H1 (cell line): ENCODE data around the gene GALNTL6. TPM values are rescaled to one million over a fixed set of nuclear protein-coding genes. Genes with fewer than 3 reads are reported as not detected.

Source experiments
- CTCF ChIA-PET: fragments of 300-600 bp; sonication (Branson Sonifier 250); formaldehyde crosslinking; loops from one replicate; lab custom pipeline; 2021; ENCODE audit not compliant: partially characterized antibody; lab: Charles Lee
- POLR2A ChIA-PET: fragments of 300-600 bp; sonication (Branson Sonifier 250); formaldehyde crosslinking; loops from one replicate; lab custom pipeline; 2021; ENCODE audit warnings: inconsistent platforms; ENCODE audit not compliant: partially characterized antibody; lab: Charles Lee
- DNase-seq, 2 experiments: peaks; one replicate each; pipeline versions ENCODE4 v3.0.0 to v3.0.0-alpha.2; 2010 to 2022; ENCODE audit warnings: low spot score in 2 of 2, low read depth in 1 of 2, mixed read lengths in 1 of 2
- FAIRE-seq: peaks from 2 replicates; lab custom pipeline; 2011; peaks lifted over from hg19 to GRCh38; lab: Jason Lieb, UNC
- H2AFZ ChIP-seq: 2 replicates; pipeline ENCODE4 v1.8.1; 2012; ENCODE audit warnings: low read length, inconsistent platforms
- H2AK5ac ChIP-seq: 2 replicates; pipeline ENCODE4 v1.6.1; 2013; ENCODE audit warnings: low read depth, low read length
- H2BK120ac ChIP-seq: replicated peaks from 2 replicates; pipeline ENCODE3; 2013; ENCODE audit warnings: low read depth, low read length, inconsistent platforms
- H2BK12ac ChIP-seq: 2 replicates; pipeline ENCODE4 v1.6.1; 2013; ENCODE audit warnings: low read depth, low read length
- H2BK15ac ChIP-seq: 2 replicates; pipeline ENCODE4 v1.6.1; 2013; ENCODE audit warnings: low read length
- H2BK20ac ChIP-seq: 2 replicates; pipeline ENCODE4 v1.6.1; 2013; ENCODE audit warnings: low read length
- H2BK5ac ChIP-seq: 2 replicates; pipeline ENCODE4 v1.6.1; 2013; ENCODE audit warnings: low read depth, low read length
- H3K14ac ChIP-seq: 2 replicates; pipeline ENCODE4 v1.6.1; 2013; ENCODE audit warnings: inconsistent platforms; ENCODE audit not compliant: insufficient read length
- H3K18ac ChIP-seq: 2 replicates; pipeline ENCODE4 v1.6.1; 2013; ENCODE audit warnings: low read length; ENCODE audit errors: extremely low read depth
- H3K23ac ChIP-seq: 2 replicates; pipeline ENCODE4 v1.6.1; 2013; ENCODE audit warnings: inconsistent platforms; ENCODE audit not compliant: insufficient read length
- H3K23me2 ChIP-seq: 2 replicates; pipeline ENCODE4 v1.6.1; 2013; ENCODE audit warnings: low read depth, low read length
- H3K27ac ChIP-seq: 2 replicates; pipeline ENCODE4 v1.6.1; 2011; ENCODE audit warnings: low read depth, low read length, inconsistent platforms
- H3K27me3 ChIP-seq, 4 experiments: replicated peaks in 1 of 4; 1 replicate in 1 of 4; 2 replicates in 3 of 4; pipeline versions ENCODE4 v1.6.1 to v1.8.1; 2011 to 2013; ENCODE audit warnings: low read length in 3 of 4, mild to moderate bottlenecking in 3 of 4, inconsistent platforms in 2 of 4, mixed read lengths in 2 of 4, moderate library complexity in 1 of 4; ENCODE audit not compliant: control insufficient read depth in 3 of 4, insufficient read depth in 3 of 4; ENCODE audit errors: extremely low read depth in 1 of 4
- H3K36me3 ChIP-seq, 4 experiments: 2 replicates each; pipeline versions ENCODE4 v1.6.1 to v1.8.1; 2011 to 2013; ENCODE audit warnings: mild to moderate bottlenecking in 4 of 4, low read length in 3 of 4, moderate library complexity in 2 of 4, control low read depth in 1 of 4, inconsistent platforms in 1 of 4; ENCODE audit not compliant: insufficient read depth in 4 of 4, control insufficient read depth in 2 of 4
- H3K4ac ChIP-seq: replicated peaks from 2 replicates; pipeline ENCODE3; 2013; ENCODE audit warnings: low read length, low read depth, mixed read lengths, inconsistent platforms; ENCODE audit not compliant: insufficient read length
- H3K4me1 ChIP-seq, 4 experiments: replicated peaks in 1 of 4; 1 replicate in 1 of 4; 2 replicates in 3 of 4; pipeline versions ENCODE4 v1.6.1 to v1.8.1; 2011 to 2013; ENCODE audit warnings: low read length in 3 of 4, inconsistent platforms in 2 of 4, mixed read lengths in 1 of 4; ENCODE audit not compliant: insufficient read depth in 4 of 4, control insufficient read depth in 3 of 4
- H3K4me2 ChIP-seq, 2 experiments: 2 replicates each; pipeline versions ENCODE4 v1.6.1 to v1.8.1; 2011 to 2013; ENCODE audit warnings: low read depth in 2 of 2, low read length in 2 of 2, control low read depth in 1 of 2, inconsistent platforms in 1 of 2, mild to moderate bottlenecking in 1 of 2; ENCODE audit not compliant: insufficient read depth in 1 of 2
- H3K4me3 ChIP-seq, 4 experiments: fragments of 200-600, 300-600 bp in 1 of 4; sonication (generic), shearing (Covaris generic), sonication (Bioruptor Twin) in 1 of 4; 2 replicates each; pipeline versions ENCODE4 v1.5.1 to v1.8.1; 2011 to 2016; ENCODE audit warnings: low read length in 4 of 4, low read depth in 3 of 4, control low read depth in 2 of 4, inconsistent platforms in 2 of 4, mild to moderate bottlenecking in 2 of 4, mixed read lengths in 1 of 4, moderate library complexity in 1 of 4; ENCODE audit not compliant: insufficient read depth in 2 of 4; ENCODE audit errors: extremely low read depth in 1 of 4
- H3K56ac ChIP-seq: replicated peaks from 2 replicates; pipeline ENCODE3; 2013; ENCODE audit warnings: low read depth, mild to moderate bottlenecking, mixed read lengths, low read length, inconsistent platforms; ENCODE audit not compliant: insufficient read length
- H3K79me1 ChIP-seq: 2 replicates; pipeline ENCODE4 v1.6.1; 2013; ENCODE audit warnings: low read depth, low read length, control low read depth
- H3K79me2 ChIP-seq, 2 experiments: 2 replicates each; pipeline versions ENCODE4 v1.6.1 to v1.8.1; 2012 to 2013; ENCODE audit warnings: low read length in 2 of 2, mild to moderate bottlenecking in 2 of 2, inconsistent platforms in 1 of 2; ENCODE audit not compliant: insufficient read depth in 2 of 2, control insufficient read depth in 1 of 2
- H3K9ac ChIP-seq, 4 experiments: replicated peaks in 1 of 4; 1 replicate in 1 of 4; 2 replicates in 3 of 4; pipeline versions ENCODE4 v1.6.1 to v1.8.1; 2011 to 2013; ENCODE audit warnings: low read depth in 3 of 4, low read length in 3 of 4, control low read depth in 2 of 4, mild to moderate bottlenecking in 2 of 4, moderate library complexity in 2 of 4, inconsistent platforms in 1 of 4; ENCODE audit errors: extremely low read depth in 1 of 4
- H3K9me3 ChIP-seq, 2 experiments: 2 replicates each; pipeline versions ENCODE4 v1.6.1 to v1.8.1; 2012 to 2013; ENCODE audit warnings: mild to moderate bottlenecking in 2 of 2, moderate library complexity in 2 of 2, control low read depth in 1 of 2, inconsistent platforms in 1 of 2, low read depth in 1 of 2, low read length in 1 of 2, mixed read lengths in 1 of 2; ENCODE audit not compliant: insufficient read depth in 2 of 2
- H4K20me1 ChIP-seq, 2 experiments: replicated peaks in 1 of 2; 2 replicates each; pipeline versions ENCODE3 to v1.8.1; 2011 to 2013; ENCODE audit warnings: inconsistent platforms in 2 of 2, low read length in 2 of 2, mild to moderate bottlenecking in 1 of 2; ENCODE audit not compliant: insufficient read depth in 2 of 2, control insufficient read depth in 1 of 2
- H4K5ac ChIP-seq: 2 replicates; pipeline ENCODE4 v1.6.1; 2013; ENCODE audit warnings: low read length, low read depth, mixed read lengths, inconsistent platforms; ENCODE audit not compliant: insufficient read length
- H4K8ac ChIP-seq: 2 replicates; pipeline ENCODE4 v1.8.0; 2013; ENCODE audit warnings: mild to moderate bottlenecking, moderate library complexity, low read length, inconsistent platforms; ENCODE audit not compliant: insufficient read depth; ENCODE audit errors: extremely low read depth
- H4K91ac ChIP-seq: replicated peaks from 2 replicates; pipeline ENCODE3; 2013; ENCODE audit warnings: low read length, mixed read lengths, inconsistent platforms; ENCODE audit not compliant: insufficient read length
- BACH1 ChIP-seq: IDR thresholded peaks from 2 replicates; pipeline ENCODE4 v1.6.1; 2012; ENCODE audit warnings: low read length, improper control_type of control experiment
- BRCA1 ChIP-seq: IDR thresholded peaks from 2 replicates; pipeline ENCODE4 v1.6.1; 2012; ENCODE audit warnings: low read depth, low read length, improper control_type of control experiment
- EP300 ChIP-seq, 2 experiments: IDR thresholded peaks; 1 replicate in 1 of 2; 2 replicates in 1 of 2; pipeline ENCODE4 v1.6.1; 2011 to 2012; ENCODE audit warnings: low read depth in 2 of 2, low read length in 2 of 2, mild to moderate bottlenecking in 2 of 2, borderline replicate concordance in 1 of 2, inconsistent platforms in 1 of 2, moderate library complexity in 1 of 2
- FOSL1 ChIP-seq: IDR thresholded peaks from 2 replicates; pipeline ENCODE4 v1.6.1; 2011; ENCODE audit warnings: mild to moderate bottlenecking, low read depth, low read length, moderate library complexity; ENCODE audit not compliant: insufficient read depth
- HDAC6 ChIP-seq: IDR thresholded peaks from one replicate; pipeline ENCODE4 v1.7.1; 2012; ENCODE audit warnings: low read depth, mild to moderate bottlenecking, inconsistent platforms, low read length, moderate library complexity
- MAFK ChIP-seq: IDR thresholded peaks from 2 replicates; pipeline ENCODE4 v1.6.1; 2012; ENCODE audit warnings: low read depth, mild to moderate bottlenecking, improper control_type of control experiment, low read length
- NANOG ChIP-seq: IDR thresholded peaks from 2 replicates; pipeline ENCODE4 v1.6.1; 2011; ENCODE audit warnings: low read length, low read depth, mild to moderate bottlenecking, inconsistent platforms; ENCODE audit not compliant: insufficient read depth, poor library complexity, severe bottlenecking
- RXRA ChIP-seq: IDR thresholded peaks from 2 replicates; pipeline ENCODE4 v1.6.1; 2011; ENCODE audit warnings: low read depth, mild to moderate bottlenecking, low read length, moderate library complexity; ENCODE audit not compliant: insufficient read depth
- SAP30 ChIP-seq: fragments of 300-600 bp; sonication (generic); IDR thresholded peaks from 2 replicates; pipeline ENCODE4 v1.7.1; 2012; ENCODE audit warnings: low read length, moderate library complexity, mild to moderate bottlenecking, inconsistent platforms; ENCODE audit not compliant: insufficient read depth, insufficient replicate concordance
- SP2 ChIP-seq: IDR thresholded peaks from 2 replicates; pipeline ENCODE4 v1.6.1; 2012; ENCODE audit warnings: mild to moderate bottlenecking, low read length, inconsistent platforms
- TAF7 ChIP-seq: optimal IDR thresholded peaks from 2 replicates; pipeline ENCODE3; 2011; ENCODE audit warnings: low read depth, mild to moderate bottlenecking, inconsistent platforms, low read length, moderate library complexity, borderline replicate concordance
- YY1 ChIP-seq: IDR thresholded peaks from 2 replicates; pipeline ENCODE4 v1.6.1; 2011; ENCODE audit warnings: low read depth, mild to moderate bottlenecking, low read length
- WGBS, 2 experiments: shearing (Covaris generic) in 1 of 2; methylation state at CpG; one replicate each; pipeline versions ENCODE4 v1.1.6 to v1.1.7; 2013 to 2015; ENCODE audit warnings: low lambda C conversion rate in 2 of 2, mixed read lengths in 2 of 2, inconsistent platforms in 1 of 2, low coverage in 1 of 2, missing lambda C conversion rate in 1 of 2; ENCODE audit not compliant: insufficient replicate concordance in 2 of 2, insufficient coverage in 1 of 2, insufficient read length in 1 of 2; ENCODE audit errors: extremely low coverage in 1 of 2, missing lambda C conversion rate in 1 of 2; 5-methylcytosine and 5-hydroxymethylcytosine counted together
- polyA plus RNA-seq, 7 experiments: library from polyadenylated mRNA; depleted of rRNA in 3 of 7; stranded (reverse) in 5 of 7; unstranded in 2 of 7; fragments of >200 nt in 5 of 7; fragments of 200-250 nt in 2 of 7; gene quantifications; 1 replicate in 5 of 7; 2 replicates in 1 of 7; 4 replicates in 1 of 7; pipeline versions ENCODE4 v1.2.1 to v1.2.3, GENCODE V29; 2011 to 2013; ENCODE audit warnings: missing spikeins in 2 of 7, mixed read lengths in 2 of 7
- total RNA-seq: library from RNA; stranded (reverse); fragmentation: NEBNext Ultra II Directional; extraction: Animal tissue kit (Norgen Biotek cat#: 25700); gene quantifications from 2 replicates; pipeline ENCODE4 v1.2.1, GENCODE V29; 2021
- TF ChIP-seq, protein P1 (sequence below): IDR thresholded peaks from 2 replicates; pipeline ENCODE4 v1.6.1; 2011; ENCODE audit warnings: low read depth, mild to moderate bottlenecking, low read length; ENCODE audit not compliant: insufficient read depth

Gene GALNTL6
- total and polyA plus RNA-seq, 2 of the 8 experiments (the other 6 are each of a cell fraction or from before 2014, with no cell fraction given) = 0.03 to 0.32 TPM

DNA sequence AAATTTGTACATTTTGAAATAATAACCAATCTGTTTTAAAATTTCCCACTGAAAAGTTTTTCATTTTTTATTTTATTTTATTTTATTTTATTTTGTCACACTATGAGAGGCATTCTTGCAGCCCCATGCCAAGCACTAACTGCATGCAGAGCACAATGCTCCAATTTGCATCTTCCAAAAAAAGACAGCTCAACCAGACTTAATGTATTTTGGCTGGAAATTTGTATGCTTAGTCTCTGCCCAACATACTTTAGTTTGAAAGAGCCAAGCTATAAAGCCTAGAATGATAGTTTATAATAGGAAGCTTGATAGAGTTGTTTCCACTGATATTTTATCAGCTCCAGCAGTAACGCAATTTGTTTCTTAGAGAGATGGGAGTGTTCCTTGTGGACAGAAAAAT is 235.5 kb downstream of the GALNTL6 start:
- ChIA-PET CTCF (interaction anchor here (0.5 kb wide), 1 partner anchor 33 kb away, joined by 3 read pairs; no protein-coding TSS in a partner anchor), POLR2A (no interaction called here)
- no peak for DNase-seq
- Histone ChIP-seq H2BK5ac (no peak overlapping the region), H3K27me3 (no peaks in the 10 kb centered on the region), H2BK20ac (no peak overlapping the region), H2AK5ac (no peak overlapping the region), H2BK120ac (no peak overlapping the region), H3K4ac (no peak overlapping the region), H3K4me1 (no peaks in the 10 kb centered on the region), H4K91ac (no peak overlapping the region), H4K20me1 (no peaks in the 10 kb centered on the region), H3K36me3 (no peaks in the 10 kb centered on the region), H4K8ac (no peak overlapping the region), H3K4me3 (no peak overlapping the region), H3K79me1 (no peaks in the 10 kb centered on the region), H3K18ac (no peak overlapping the region), H3K27ac (no peak overlapping the region), H3K79me2 (no peaks in the 10 kb centered on the region), H3K9ac (no peak overlapping the region), H3K23ac (no peak overlapping the region), H2AFZ (no peak overlapping the region), H3K9me3 (no peaks in the 10 kb centered on the region), H3K56ac (no peak overlapping the region), H3K4me2 (no peak overlapping the region), H3K23me2 (no peaks in the 10 kb centered on the region), H4K5ac (no peak overlapping the region), H2BK12ac (no peak overlapping the region), H3K14ac (no peak overlapping the region), H2BK15ac (no peak overlapping the region)
- WGBS, 2 experiments = 95% methylated on average over 1 of the region's 1 CpG; no CpG with 5 or more reads in 1 of the 2 experiments
- TF ChIP-seq SAP30 (no peak), SP2 (no peak), YY1 (no peak), BRCA1 (no peak), TAF7 (no peak), NANOG (no peak), HDAC6 (no peak), RXRA (no peak), EP300 (IDR thresholded peaks at IDR 0.05; ENCODE audit: borderline replicate concordance in 1 of 2, low read depth in 2 of 2, low read length in 2 of 2) (no peak), BACH1 (no peak), MAFK (no peak), FOSL1 (no peak)
- TF ChIP-seq, protein P1, sequence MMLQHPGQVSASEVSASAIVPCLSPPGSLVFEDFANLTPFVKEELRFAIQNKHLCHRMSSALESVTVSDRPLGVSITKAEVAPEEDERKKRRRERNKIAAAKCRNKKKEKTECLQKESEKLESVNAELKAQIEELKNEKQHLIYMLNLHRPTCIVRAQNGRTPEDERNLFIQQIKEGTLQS = no peak
- no peak for FAIRE-seq
